GM18508 (cell line): ENCODE results near the gene OGFRL1.

Experiments
- ATAC-seq: cut with Tn5 transposase; IDR thresholded peaks from one replicate; pipeline ENCODE4 v1.9.1; 2021; ENCODE audit warnings: moderate number of reproducible peaks; ENCODE audit not compliant: insufficient read depth, unreplicated experiment

OGFRL1 gene

DNA sequence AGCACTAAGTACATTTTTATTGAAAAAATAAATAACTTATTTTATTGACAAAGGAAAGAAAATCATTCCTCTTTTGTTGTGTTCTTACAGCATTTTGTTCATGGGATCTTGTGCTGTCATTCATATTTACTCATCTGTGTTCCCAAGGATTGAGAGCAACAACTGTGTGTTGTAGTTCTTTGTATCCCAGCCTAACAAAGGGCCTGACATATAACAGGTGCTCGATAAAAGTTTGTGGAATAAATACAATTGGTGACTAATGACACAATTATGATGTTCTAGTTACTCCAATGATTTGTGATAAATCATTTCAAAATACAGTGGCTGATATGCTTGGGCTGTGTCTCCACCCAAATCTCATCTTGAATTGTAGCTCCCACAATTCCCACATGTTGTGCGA is 7.9 kb upstream of the OGFRL1 start:
- no peak for ATAC-seq

- ATAC-seq: no peak
Measured at GRCh38 chr6:71284785-71285184, 3.8 kb upstream of the OGFRL1 start.

- no peak for ATAC-seq
Measured at GRCh38 chr6:71287038-71287437, 1.6 kb upstream of the OGFRL1 start.

DNA sequence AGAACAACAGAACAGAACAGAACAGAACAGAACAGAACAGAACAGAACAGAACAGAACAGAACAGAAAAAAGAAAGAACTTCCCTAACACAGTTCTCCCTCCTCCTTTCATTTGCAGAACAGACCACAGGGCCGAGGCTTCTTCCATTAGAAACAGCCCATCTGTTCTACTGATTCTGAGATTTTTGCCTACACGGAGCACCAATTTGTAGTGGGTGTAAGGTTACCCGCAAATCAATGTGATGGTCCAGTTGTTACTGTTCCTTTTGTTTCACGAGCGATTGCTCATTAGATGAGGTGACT is 734 bp upstream of the OGFRL1 start:
- ATAC-seq: no peak

DNA sequence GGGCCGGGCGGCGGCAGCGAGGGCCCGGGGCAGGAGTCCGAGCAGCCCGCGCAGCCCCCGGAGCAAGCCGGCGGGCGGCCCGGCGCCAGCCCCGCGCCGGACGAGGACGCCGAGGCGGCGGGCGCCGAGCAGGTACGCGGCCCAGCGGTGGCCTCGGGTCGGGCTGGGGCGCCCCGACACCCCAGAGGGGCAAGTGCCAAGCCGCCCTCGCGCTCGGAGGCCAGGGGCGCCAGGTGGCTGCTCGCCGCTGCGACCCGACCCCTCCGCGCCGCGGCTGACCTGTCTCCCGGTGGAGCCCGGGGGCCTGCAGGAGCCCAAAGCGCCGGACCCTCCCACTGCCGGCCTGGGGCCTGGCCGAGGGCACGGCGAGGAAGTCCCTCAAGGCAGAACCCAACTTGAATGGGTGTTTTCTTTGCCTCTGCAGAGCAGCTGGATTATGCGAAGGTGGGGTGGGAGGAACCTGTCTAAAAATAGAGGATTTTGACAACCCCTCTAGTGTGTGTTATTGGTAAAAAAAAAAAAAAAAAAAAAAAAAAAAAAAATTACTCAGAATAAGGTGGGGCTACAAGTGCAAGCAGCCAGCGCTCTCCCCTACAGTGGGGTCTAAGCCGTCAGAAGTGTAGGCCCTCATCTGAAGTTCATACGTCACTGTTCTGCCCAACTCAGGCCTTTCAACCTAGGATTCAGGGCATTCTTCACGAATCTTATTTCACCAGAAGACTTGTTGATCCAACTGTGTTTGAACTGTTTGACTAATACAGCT is 609 bp downstream of the OGFRL1 start:
- ATAC-seq: peak; percentile 19

DNA sequence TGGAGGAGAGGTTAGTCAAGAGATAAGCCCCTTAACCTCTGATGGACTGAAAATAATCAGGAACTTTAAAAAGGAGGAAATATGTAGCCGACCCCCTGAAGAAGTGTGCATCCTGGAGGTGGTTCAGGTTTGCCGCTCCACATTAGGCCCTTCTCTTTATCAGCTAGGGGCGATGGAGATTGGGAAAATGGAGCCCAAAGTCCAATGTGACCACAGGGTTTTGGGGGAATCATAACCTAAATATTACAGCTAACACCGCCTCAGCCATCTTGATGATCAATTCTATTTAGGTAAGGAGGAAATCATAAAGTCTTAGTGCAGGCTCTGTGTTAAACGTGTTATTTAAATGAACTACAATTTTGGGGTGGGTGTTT is 1.2 kb downstream of the OGFRL1 start:
- no peak for ATAC-seq

DNA sequence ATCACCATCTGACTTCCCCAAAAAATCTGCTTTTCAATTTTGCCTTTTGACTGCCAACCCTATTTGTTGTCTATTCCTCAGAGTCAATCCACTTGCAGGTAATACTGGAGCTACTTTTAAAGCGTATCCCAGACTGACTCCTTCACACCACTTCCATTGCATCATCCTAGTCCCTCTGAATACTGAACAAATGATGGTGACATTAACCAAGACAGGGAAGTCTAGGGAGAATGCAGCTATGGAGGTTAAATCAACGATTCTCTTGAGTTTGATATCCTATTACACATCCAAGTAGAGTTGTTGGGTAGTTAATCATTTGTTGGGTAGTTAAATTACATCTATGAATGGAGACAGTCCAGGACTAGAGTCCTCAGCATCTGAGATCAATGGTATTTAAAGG is 2.0 kb downstream of the OGFRL1 start:
- no peak for ATAC-seq

DNA sequence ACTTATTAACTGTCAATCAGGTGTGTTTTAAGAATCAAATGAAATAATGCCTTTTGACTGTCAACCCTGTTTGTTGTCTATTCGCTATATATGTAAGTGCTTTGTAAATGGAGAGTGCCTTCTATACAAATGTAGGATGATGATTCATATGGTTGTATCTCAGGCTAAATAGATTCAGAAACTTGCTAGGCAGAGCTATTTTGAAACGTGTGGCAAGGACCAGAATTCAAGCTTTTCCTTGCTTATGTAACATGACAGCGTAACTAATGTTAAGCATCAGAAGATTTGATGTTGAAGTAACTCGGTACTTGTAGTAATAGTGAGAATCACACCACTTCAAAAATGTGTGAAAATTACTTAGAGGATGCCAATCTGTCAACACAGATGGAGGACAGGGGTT is 3.4 kb downstream of the OGFRL1 start:
- no peak for ATAC-seq

GRCh38 chr6:71294121-71294523 is 5.5 kb downstream of the OGFRL1 start:
- no peak for ATAC-seq

- no peak for ATAC-seq
Measured at GRCh38 chr6:71298459-71298858, 9.8 kb downstream of the OGFRL1 start.

- ATAC-seq: no peak
Measured at GRCh38 chr6:71299541-71300470, 11.2 kb downstream of the OGFRL1 start.

- no peak for ATAC-seq
Measured at GRCh38 chr6:71300561-71301168, 12.1 kb downstream of the OGFRL1 start.

DNA sequence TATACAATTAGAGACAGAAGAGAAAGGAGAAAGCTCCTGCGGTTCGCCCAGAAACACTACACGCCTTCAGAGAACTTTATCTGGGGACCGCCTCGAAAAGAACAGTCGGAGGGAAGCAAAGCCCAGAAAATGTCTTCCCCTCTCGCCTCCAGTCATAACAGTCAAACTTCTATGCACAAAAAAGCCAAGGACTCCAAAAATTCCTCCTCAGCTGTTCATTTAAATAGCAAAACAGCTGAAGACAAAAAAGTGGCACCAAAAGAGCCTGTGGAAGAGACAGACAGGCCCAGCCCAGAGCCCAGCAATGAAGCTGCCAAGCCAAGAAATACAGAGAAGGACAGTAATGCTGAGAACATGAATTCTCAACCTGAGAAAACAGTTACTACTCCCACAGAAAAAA is 12.9 kb downstream of the OGFRL1 start:
- no peak for ATAC-seq

- no peak for ATAC-seq
Measured at GRCh38 chr6:71309656-71310055, 21.0 kb downstream of the OGFRL1 start.

DNA sequence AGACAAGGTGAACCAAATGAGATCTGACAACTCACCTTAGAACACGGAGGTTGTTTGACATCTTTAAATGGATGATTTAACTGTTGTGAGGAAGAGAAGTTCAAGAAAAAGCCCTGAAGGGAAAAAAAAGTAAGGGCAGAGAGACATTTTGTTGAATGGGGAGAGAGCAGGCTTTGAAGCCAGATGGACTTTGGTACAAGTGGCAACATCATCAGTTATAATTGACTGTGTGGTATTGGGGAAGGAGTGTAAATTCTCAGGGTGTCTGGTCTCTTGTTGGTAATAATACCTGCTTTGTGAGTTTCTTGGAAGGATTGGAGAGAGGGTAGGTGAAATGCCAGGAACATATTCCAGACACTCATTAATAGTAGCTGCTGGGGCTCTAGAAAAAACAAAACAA is 21.6 kb downstream of the OGFRL1 start:
- ATAC-seq: no peak

- ATAC-seq: no peak
Measured at GRCh38 chr6:71312089-71312488, 23.5 kb downstream of the OGFRL1 start.

DNA sequence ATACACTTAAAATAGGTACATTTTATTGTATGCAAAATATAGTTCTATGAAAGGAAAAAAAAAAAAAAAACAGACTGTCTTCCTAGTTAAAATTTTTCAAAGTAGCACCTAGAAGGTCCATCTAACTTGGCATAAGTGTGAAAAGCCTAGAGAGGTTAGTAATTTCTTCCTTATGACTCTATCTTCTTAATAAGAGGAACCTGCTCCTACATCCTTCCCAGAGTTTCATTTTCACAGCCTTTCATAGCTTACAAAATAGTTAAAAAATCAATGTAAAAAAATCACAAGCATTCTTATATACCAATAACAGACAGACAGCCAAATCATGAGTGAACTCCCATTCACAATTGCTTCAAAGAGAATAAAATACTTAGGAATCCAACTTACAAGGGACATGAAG is 28.8 kb downstream of the OGFRL1 start:
- ATAC-seq: no peak

DNA sequence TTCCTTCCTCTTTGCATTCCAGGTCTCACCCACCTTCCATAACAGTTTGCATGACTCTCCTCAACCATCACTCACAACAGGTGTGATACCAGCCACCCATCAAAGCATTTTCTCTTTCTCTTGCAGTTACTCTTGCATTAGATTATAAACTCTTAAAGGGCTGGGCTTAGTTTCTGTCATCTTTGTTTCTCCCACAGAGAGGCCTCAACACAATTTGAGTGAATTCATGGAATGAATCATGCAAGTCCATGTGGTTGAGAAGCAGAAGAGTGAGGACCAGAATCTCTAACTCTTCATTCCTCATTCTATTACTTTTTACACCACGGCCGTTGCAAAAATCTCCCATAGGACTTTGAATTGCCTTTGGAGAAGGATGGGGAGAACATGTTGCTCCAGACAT is 31.4 kb downstream of the OGFRL1 start:
- ATAC-seq: no peak

- no peak for ATAC-seq
Measured at GRCh38 chr6:71321314-71321713, 32.7 kb downstream of the OGFRL1 start.

DNA sequence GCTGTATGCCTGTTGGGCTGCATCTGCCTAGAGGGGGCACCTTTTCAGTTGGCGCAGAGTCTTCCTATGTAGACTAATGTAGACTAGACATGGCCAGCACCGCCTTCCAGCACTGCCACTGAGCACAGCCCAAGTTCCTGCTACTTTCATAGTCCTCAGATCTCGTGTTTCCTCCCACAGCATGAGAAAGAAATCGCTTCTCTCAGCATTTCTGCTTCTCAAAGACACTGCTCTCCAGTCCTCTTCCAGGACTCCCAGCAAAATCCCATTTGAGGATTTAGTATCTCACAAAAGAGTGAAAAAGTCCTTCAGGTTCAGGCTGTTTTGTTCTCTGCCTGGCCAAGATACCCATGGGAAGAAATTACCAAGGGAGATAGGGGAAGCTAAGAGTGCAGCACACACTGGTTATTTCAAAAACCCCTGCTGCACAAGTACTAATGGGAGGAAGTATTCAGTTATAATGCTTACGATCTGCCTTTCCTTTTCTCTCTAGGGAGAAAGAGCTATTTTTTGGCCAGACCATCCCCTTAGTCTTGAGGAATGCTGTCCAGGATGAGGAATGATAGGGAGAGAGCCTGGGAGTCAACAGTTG is 35.7 kb downstream of the OGFRL1 start:
- no peak for ATAC-seq

DNA sequence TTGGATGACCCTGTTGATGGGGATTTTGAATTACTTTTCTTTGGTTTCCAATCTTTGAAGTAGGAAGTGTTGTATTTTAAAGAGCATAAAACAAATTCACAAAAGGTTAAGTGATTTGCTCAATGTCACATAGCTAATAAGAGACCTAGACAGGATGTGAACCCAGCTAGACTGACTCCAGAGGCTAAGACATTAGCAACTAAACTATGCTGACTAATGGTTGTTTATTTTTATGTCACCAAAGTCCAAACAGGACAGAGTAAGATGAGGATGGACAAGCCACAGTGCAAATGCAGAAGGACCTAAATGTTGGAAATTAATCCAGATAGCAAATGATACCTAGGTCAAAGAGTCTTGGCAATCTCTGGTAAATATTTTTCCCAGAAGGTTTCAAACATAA is 38.0 kb downstream of the OGFRL1 start:
- ATAC-seq: no peak
